Skeletal muscle satellite cell (primary cell): ENCODE data around the gene NSF.

Source experiments
- H3K27me3 ChIP-seq: 2 replicates; pipeline ENCODE4 v1.7.0; 2013; ENCODE audit warnings: low read length; ENCODE audit not compliant: control insufficient read depth, insufficient read depth
- H3K36me3 ChIP-seq: 2 replicates; pipeline ENCODE4 v1.7.0; 2013; ENCODE audit warnings: mild to moderate bottlenecking, control low read depth, low read length; ENCODE audit not compliant: insufficient read depth
- H3K4me1 ChIP-seq: 2 replicates; pipeline ENCODE4 v1.7.0; 2013; ENCODE audit warnings: low read length; ENCODE audit not compliant: control insufficient read depth, insufficient read depth
- H3K4me2 ChIP-seq: 2 replicates; pipeline ENCODE4 v1.7.0; 2013; ENCODE audit warnings: mild to moderate bottlenecking, low read length
- H3K4me3 ChIP-seq: 2 replicates; pipeline ENCODE4 v1.7.0; 2013; ENCODE audit warnings: low read length
- H3K9ac ChIP-seq: 2 replicates; pipeline ENCODE4 v1.7.0; 2013; ENCODE audit warnings: mild to moderate bottlenecking, low read depth, low read length, moderate library complexity
- H3K9me3 ChIP-seq: replicated peaks from 2 replicates; pipeline ENCODE4 v1.7.0; 2013; ENCODE audit warnings: mild to moderate bottlenecking, control low read depth, low read length

NSF gene

GRCh38 chr17:46726206-46726605 lies 135.7 kb downstream of the NSF start:
- Histone ChIP-seq H3K4me1 (peaks cover 15% of the 10 kb centered on the region), H3K4me2 (no peak overlapping the region), H3K9me3 (no peaks in the 10 kb centered on the region), H3K9ac (no peak overlapping the region), H3K4me3 (no peak overlapping the region), H3K36me3 (no peaks in the 10 kb centered on the region), H3K27me3 (no peaks in the 10 kb centered on the region)

- Histone ChIP-seq H3K9me3 (no peaks in the 10 kb centered on the region), H3K27me3 (no peaks in the 10 kb centered on the region), H3K9ac (no peak overlapping the region), H3K36me3 (peaks cover 2% of the 10 kb centered on the region), H3K4me1 (peaks cover 15% of the 10 kb centered on the region), H3K4me3 (no peak overlapping the region), H3K4me2 (peak overlapping the region; percentile 14)
Observed at GRCh38 chr17:46727572-46728348, 137.3 kb downstream of the NSF start.

GRCh38 chr17:46730026-46730425 lies 139.6 kb downstream of the NSF start:
- no peak overlapping the region for H3K4me2 ChIP-seq
- H3K4me1 ChIP-seq: peaks cover 31% of the 10 kb centered on the region
- peaks cover 8% of the 10 kb centered on the region for H3K36me3 ChIP-seq
- H3K27me3 ChIP-seq: no peaks in the 10 kb centered on the region
- H3K9ac ChIP-seq: no peak overlapping the region
- no peaks in the 10 kb centered on the region for H3K9me3 ChIP-seq
- no peak overlapping the region for H3K4me3 ChIP-seq

GRCh38 chr17:46730679-46731078 lies 140.2 kb downstream of the NSF start:
- no peak overlapping the region for H3K9ac ChIP-seq
- H3K27me3 ChIP-seq: no peaks in the 10 kb centered on the region
- peaks cover 31% of the 10 kb centered on the region for H3K4me1 ChIP-seq
- no peak overlapping the region for H3K4me3 ChIP-seq
- H3K36me3 ChIP-seq: peaks cover 8% of the 10 kb centered on the region
- no peaks in the 10 kb centered on the region for H3K9me3 ChIP-seq
- no peak overlapping the region for H3K4me2 ChIP-seq

DNA sequence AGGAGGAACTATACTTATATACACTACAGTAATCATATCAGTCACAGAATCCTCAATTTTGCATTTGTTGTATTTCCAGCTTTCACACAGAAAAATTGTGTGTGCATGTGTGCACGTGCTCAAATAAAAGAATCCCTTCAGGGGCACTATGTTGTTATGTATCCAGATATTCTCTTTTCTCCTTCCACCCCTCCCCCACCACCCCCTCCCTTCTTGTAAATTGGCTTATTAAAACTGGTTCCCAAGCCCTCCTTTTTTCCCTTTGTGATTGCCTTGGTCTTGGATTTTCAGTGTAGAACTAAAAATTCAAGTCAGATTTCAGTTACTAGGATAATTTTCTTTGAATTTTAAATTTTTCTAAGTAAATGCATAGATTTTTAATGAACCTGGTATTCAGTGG lies 141.7 kb downstream of the NSF start:
- Histone ChIP-seq H3K9ac (no peak overlapping the region), H3K4me2 (no peak overlapping the region), H3K4me3 (no peak overlapping the region), H3K4me1 (peaks cover 25% of the 10 kb centered on the region), H3K27me3 (no peaks in the 10 kb centered on the region), H3K36me3 (peaks cover 8% of the 10 kb centered on the region), H3K9me3 (no peaks in the 10 kb centered on the region)

- H3K4me3 ChIP-seq: no peak overlapping the region
- H3K9ac ChIP-seq: no peak overlapping the region
- H3K4me1 ChIP-seq: peaks cover 18% of the 10 kb centered on the region
- H3K36me3 ChIP-seq: peaks cover 8% of the 10 kb centered on the region
- no peak overlapping the region for H3K4me2 ChIP-seq
- no peaks in the 10 kb centered on the region for H3K27me3 ChIP-seq
- no peaks in the 10 kb centered on the region for H3K9me3 ChIP-seq
Observed at GRCh38 chr17:46732754-46733398, 142.4 kb downstream of the NSF start.

DNA sequence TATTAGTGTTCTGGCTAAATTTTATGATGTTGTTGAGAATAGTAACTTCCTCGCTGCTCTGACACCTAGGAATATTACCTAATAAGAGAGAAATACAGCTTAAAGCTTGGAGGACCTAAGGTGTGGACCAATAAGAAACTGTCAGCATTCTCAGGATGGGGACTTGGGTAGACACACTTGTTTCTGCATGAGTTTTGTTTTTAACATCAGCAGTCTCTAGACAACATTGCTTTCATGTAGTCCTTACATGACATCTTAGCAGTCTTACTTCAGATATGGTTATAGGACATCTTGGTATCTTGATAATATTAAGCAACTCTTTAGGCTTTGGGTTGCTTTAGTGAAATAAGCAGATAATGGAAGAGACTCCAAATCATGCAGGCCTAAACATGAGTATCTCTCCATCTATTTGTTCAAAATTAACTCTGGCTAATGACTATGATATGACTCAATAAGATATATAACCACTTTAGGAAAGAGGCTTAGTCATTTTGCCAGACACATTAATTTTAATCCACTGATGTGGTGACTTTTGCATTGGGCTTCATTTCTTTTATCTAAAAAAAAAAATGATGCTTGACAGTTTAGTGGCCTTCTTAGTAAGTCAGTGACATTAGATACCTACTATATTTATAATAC lies 143.5 kb downstream of the NSF start:
- Histone ChIP-seq H3K9ac (no peak overlapping the region), H3K27me3 (no peaks in the 10 kb centered on the region), H3K4me1 (peaks cover 16% of the 10 kb centered on the region), H3K9me3 (no peaks in the 10 kb centered on the region), H3K36me3 (peaks cover 8% of the 10 kb centered on the region), H3K4me2 (no peak overlapping the region), H3K4me3 (no peak overlapping the region)

- Histone ChIP-seq H3K9me3 (no peaks in the 10 kb centered on the region), H3K4me1 (peaks cover 16% of the 10 kb centered on the region), H3K4me2 (no peak overlapping the region), H3K27me3 (no peaks in the 10 kb centered on the region), H3K9ac (no peak overlapping the region), H3K4me3 (no peak overlapping the region), H3K36me3 (peaks cover 8% of the 10 kb centered on the region)
Observed at GRCh38 chr17:46736100-46736499, 145.6 kb downstream of the NSF start.

DNA sequence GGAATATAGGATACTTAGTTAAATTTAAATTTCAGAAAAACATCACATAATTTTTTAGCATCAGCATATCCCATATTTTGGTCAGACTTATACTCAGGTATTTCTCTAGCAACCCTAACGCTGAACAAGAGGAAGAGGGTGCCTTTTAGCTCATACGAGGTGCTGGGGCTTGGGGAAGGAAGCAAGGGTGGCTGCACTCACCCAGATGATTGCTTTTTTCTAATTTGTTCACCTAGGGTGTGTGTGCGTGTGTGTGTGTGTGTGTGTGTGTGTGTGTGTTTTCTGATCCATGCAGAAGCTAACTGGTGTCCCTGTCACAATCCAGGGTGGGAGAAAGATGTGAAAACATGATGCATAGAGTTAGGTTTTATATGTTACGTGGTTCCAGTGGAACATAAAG lies 146.9 kb downstream of the NSF start:
- H3K9ac ChIP-seq: no peak overlapping the region
- H3K9me3 ChIP-seq: no peaks in the 10 kb centered on the region
- no peak overlapping the region for H3K4me2 ChIP-seq
- no peaks in the 10 kb centered on the region for H3K27me3 ChIP-seq
- H3K4me3 ChIP-seq: no peak overlapping the region
- peaks cover 8% of the 10 kb centered on the region for H3K36me3 ChIP-seq
- peaks cover 19% of the 10 kb centered on the region for H3K4me1 ChIP-seq

DNA sequence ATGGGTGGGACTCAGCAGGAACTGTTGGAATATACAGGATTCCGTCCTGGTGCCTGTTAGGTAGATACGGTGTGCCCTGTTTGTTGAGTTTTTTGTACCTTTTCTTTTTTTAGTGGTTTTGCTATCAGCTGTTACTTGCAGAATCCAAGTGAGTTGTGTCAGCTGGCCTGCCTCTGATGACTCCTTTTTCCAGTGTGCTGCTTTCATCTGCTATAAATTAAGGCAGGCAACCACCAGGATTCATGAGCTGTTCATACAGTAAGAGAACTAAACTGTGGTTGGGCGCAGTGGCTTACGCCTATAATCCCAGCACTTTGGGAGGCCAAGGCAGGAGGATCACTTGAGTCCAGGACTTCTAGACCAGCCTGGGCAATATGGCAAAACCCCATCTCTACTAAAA lies 148.1 kb downstream of the NSF start:
- Histone ChIP-seq H3K27me3 (no peaks in the 10 kb centered on the region), H3K9me3 (no peaks in the 10 kb centered on the region), H3K4me2 (no peak overlapping the region), H3K9ac (no peak overlapping the region), H3K36me3 (no peaks in the 10 kb centered on the region), H3K4me3 (no peak overlapping the region), H3K4me1 (peaks cover 27% of the 10 kb centered on the region)

GRCh38 chr17:46739982-46740381 lies 149.5 kb downstream of the NSF start:
- H3K9ac ChIP-seq: no peak overlapping the region
- H3K4me1 ChIP-seq: peaks cover 15% of the 10 kb centered on the region
- H3K27me3 ChIP-seq: no peaks in the 10 kb centered on the region
- no peak overlapping the region for H3K4me3 ChIP-seq
- no peaks in the 10 kb centered on the region for H3K36me3 ChIP-seq
- H3K9me3 ChIP-seq: no peaks in the 10 kb centered on the region
- no peak overlapping the region for H3K4me2 ChIP-seq
